PC-3 (cell line): ENCODE measurements around the gene BTBD19. TPM values are rescaled to one million over a fixed set of nuclear protein-coding genes. Genes with fewer than 3 reads are reported as not detected.

Experiments
- ATAC-seq: fragments of 200-7000 bp; cut with Tn5 transposase; 2 replicates; pipeline ENCODE4 v1.9.1; 2020; ENCODE audit warnings: mild to moderate bottlenecking, moderate library complexity
- BruUV-seq: library from RNA; stranded (reverse); fragments of 400-500 nt; replicated peaks from 2 replicates; lab custom pipeline; 2021; lab: Mats Ljungman, UMichigan
- CTCF ChIA-PET: fragments of 300-600 bp; sonication (Branson Sonifier 250); formaldehyde crosslinking; loops from one replicate; lab custom pipeline; 2022; ENCODE audit warnings: antibody characterized with exemption; lab: Charles Lee
- POLR2A ChIA-PET: fragments of 300-600 bp; sonication (Branson Sonifier 250); formaldehyde crosslinking; loops from one replicate; lab custom pipeline; 2022; ENCODE audit warnings: antibody characterized with exemption; ENCODE audit not compliant: unreplicated experiment; lab: Charles Lee
- DNase-seq: peaks from one replicate; pipeline ENCODE4 v3.0.0-alpha.2; 2015
- H2AFZ ChIP-seq: fragments of 300-600 bp; sonication (generic); 2 replicates; pipeline ENCODE4 v1.6.0; 2016; ENCODE audit warnings: antibody characterized with exemption, low read length
- H3F3A ChIP-seq: fragments of 300-600 bp; sonication (generic); one replicate; pipeline ENCODE4 v1.6.0; 2017; ENCODE audit warnings: antibody characterized with exemption, low read length, control low read depth, mild to moderate bottlenecking; ENCODE audit not compliant: unreplicated experiment
- H3K27ac ChIP-seq: fragments of 300-600 bp; sonication (generic); 2 replicates; pipeline ENCODE4 v1.5.1; 2016; ENCODE audit warnings: mild to moderate bottlenecking, low read length
- H3K27me3 ChIP-seq: fragments of 300-600 bp; sonication (generic); 2 replicates; pipeline ENCODE4 v1.6.1; 2016; ENCODE audit warnings: low read length, mixed read lengths
- H3K36me3 ChIP-seq: fragments of 300-600 bp; sonication (generic); 2 replicates; pipeline ENCODE4 v1.6.1; 2016; ENCODE audit warnings: low read depth, mixed run types, low read length, mixed read lengths
- H3K4me1 ChIP-seq: fragments of 300-600 bp; sonication (generic); 2 replicates; pipeline ENCODE4 v1.5.1; 2016; ENCODE audit warnings: low read length; ENCODE audit not compliant: insufficient read depth
- H3K4me2 ChIP-seq: fragments of 300-600 bp; sonication (generic); 2 replicates; pipeline ENCODE4 v1.6.0; 2016; ENCODE audit warnings: low read length
- H3K4me3 ChIP-seq: fragments of 300-600 bp; sonication (generic); 2 replicates; pipeline ENCODE4 v1.5.1; 2016; ENCODE audit warnings: mild to moderate bottlenecking, low read length, mixed read lengths
- H3K79me2 ChIP-seq: fragments of 300-600 bp; sonication (generic); 2 replicates; pipeline ENCODE4 v1.6.1; 2017; ENCODE audit warnings: low read length, mixed read lengths
- H3K9ac ChIP-seq: fragments of 300-600 bp; sonication (generic); 2 replicates; pipeline ENCODE4 v1.6.0; 2016; ENCODE audit warnings: mild to moderate bottlenecking, low read length
- H3K9me2 ChIP-seq: fragments of 300-600 bp; sonication (generic); replicated peaks from 2 replicates; pipeline ENCODE4 v1.6.1; 2016; ENCODE audit warnings: mixed run types, low read length, mixed read lengths
- H3K9me3 ChIP-seq: fragments of 300-600 bp; sonication (generic); 2 replicates; pipeline ENCODE4 v1.6.1; 2016; ENCODE audit warnings: low read length, mixed read lengths
- H4K20me1 ChIP-seq: fragments of 300-600 bp; sonication (generic); 2 replicates; pipeline ENCODE4 v1.6.1; 2016; ENCODE audit warnings: low read length, mixed read lengths
- CTCF ChIP-seq: fragments of 300-600 bp; sonication (generic); conservative IDR thresholded peaks from 2 replicates; pipeline ENCODE4 v1.5.1; 2017; ENCODE audit warnings: antibody characterized with exemption, low read depth, mild to moderate bottlenecking, low read length
- EZH2 ChIP-seq: fragments of 300-600 bp; sonication (generic); IDR thresholded peaks from one replicate; pipeline ENCODE4 v1.6.1; 2017; ENCODE audit warnings: antibody characterized with exemption, mild to moderate bottlenecking, low read length; ENCODE audit not compliant: unreplicated experiment
- EZH2phosphoT487 ChIP-seq: fragments of 300-600 bp; sonication (generic); IDR thresholded peaks from 2 replicates; pipeline ENCODE4 v1.6.1; 2018; ENCODE audit warnings: mild to moderate bottlenecking, antibody characterized with exemption, low read length, borderline replicate concordance
- intact Hi-C: fragments of 100-400 bp; cut with micrococcal nuclease; formaldehyde crosslinking; loops from 2 replicates; pipeline ENCODE4 v1.9.0; 2023
- total RNA-seq: library from RNA; depleted of rRNA; stranded (reverse); fragments of >200 nt; gene quantifications from 2 replicates; pipeline ENCODE4 v1.2.3, GENCODE V29; 2014

Gene BTBD19
- total RNA-seq, 1 experiment from 2014 or later: 0.58 TPM

GRCh38 chr1:44801491-44802305 lies 6.6 kb upstream of the BTBD19 start:
- Histone ChIP-seq H3K27me3 (no peaks in the 10 kb centered on the region), H3K4me1 (peaks cover 21% of the 10 kb centered on the region), H3K79me2 (peaks cover 22% of the 10 kb centered on the region), H3K36me3 (peaks cover 7% of the 10 kb centered on the region; the same call in 1 of the 2 replicates), H3K9me3 (no peaks in the 10 kb centered on the region), H3K4me2 (peak overlapping the region; percentile 100), H3F3A (peaks cover 3% of the 10 kb centered on the region), H3K9ac (no peak overlapping the region), H3K27ac (no peak overlapping the region), H2AFZ (no peak overlapping the region), H3K9me2 (no peaks in the 10 kb centered on the region), H4K20me1 (peaks cover 12% of the 10 kb centered on the region), H3K4me3 (peak overlapping the region; percentile 98)
- intact Hi-C loops: no loop called here
- no peak for DNase-seq
- no peak for TF ChIP-seq CTCF
- TF ChIP-seq EZH2phosphoT487: no peak
- no peak for TF ChIP-seq EZH2
- ATAC-seq: no peak
- no TSS peak for BruUV-seq
- ChIA-PET CTCF (interaction anchor here (0.6 kb wide), 1 partner anchor 210 kb away, joined by 3 read pairs; the partner anchor contains the start of gene UROD), POLR2A (interaction anchor here (0.7 kb wide), 1 partner anchor 1151 kb away, joined by 17 read pairs; no protein-coding TSS in a partner anchor)

GRCh38 chr1:44802306-44803061 lies 5.8 kb upstream of the BTBD19 start:
- no peak overlapping the region for H3K9ac ChIP-seq
- H3K27me3 ChIP-seq: no peaks in the 10 kb centered on the region
- peaks cover 5% of the 10 kb centered on the region for H3F3A ChIP-seq
- H3K27ac ChIP-seq: no peak overlapping the region
- BruUV-seq: no TSS peak
- ChIA-PET CTCF (no interaction called here), POLR2A (no interaction called here)
- TF ChIP-seq EZH2 (no peak), CTCF (no peak), EZH2phosphoT487 (no peak)
- no peak for DNase-seq
- H3K9me2 ChIP-seq: no peaks in the 10 kb centered on the region
- intact Hi-C loops: no loop called here
- H3K79me2 ChIP-seq: peaks cover 22% of the 10 kb centered on the region
- H2AFZ ChIP-seq: no peak overlapping the region
- peaks cover 29% of the 10 kb centered on the region for H3K4me1 ChIP-seq
- peak overlapping the region; percentile 98 for H3K4me3 ChIP-seq
- H3K9me3 ChIP-seq: no peaks in the 10 kb centered on the region
- peaks cover 7% of the 10 kb centered on the region; the same call in 1 of the 2 replicates for H3K36me3 ChIP-seq
- H3K4me2 ChIP-seq: peak overlapping the region; percentile 100
- no peak for ATAC-seq
- peaks cover 12% of the 10 kb centered on the region for H4K20me1 ChIP-seq
